Measurements from ENCODE around the gene RAB14. TPM values are rescaled to one million over a fixed set of nuclear protein-coding genes. Genes with fewer than 3 reads are reported as not detected.

The RAB14 gene
- total and polyA plus RNA-seq, 10 of the 15 experiments (the other 5 are each of a cell fraction or from before 2014, with no cell fraction given): 16.7 to 59.9 (median 25.4) TPM

DNA sequence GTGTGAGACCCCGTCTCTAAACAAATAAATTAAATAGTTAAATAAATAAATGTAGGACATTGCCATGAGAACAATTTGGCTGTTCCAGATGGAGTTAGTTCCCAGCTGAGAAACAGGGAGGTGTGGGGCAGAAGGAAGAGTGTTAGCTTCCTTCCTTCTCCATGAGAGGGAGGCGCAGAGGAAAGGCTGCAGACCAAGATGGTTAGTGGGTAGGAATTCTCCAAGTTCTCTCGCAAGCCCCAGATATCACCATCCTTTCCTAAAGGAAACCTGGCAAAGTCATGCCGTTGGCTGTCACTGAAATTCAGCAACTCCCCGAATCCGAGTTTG, 33.1 kb upstream of the RAB14 start:
- ChIA-PET CTCF (interaction anchor here (1.4 to 1.7 kb wide), 2 partner anchors 22 to 44 kb away, joined by 5 to 7 read pairs; no protein-coding TSS in a partner anchor), SMC1A (ENCODE audit: uncharacterized antibody, unreplicated experiment) (interaction anchor here (1.2 to 1.9 kb wide), 2 partner anchors 10 to 13 kb away, joined by 5 to 9 read pairs; no protein-coding TSS in a partner anchor), RAD21 (ENCODE audit: unreplicated experiment) (interaction anchor here (2.0 kb wide), 1 partner anchor 22 kb away, joined by 5 read pairs; no protein-coding TSS in a partner anchor), POLR2A (no interaction called here)
- BruUV-seq (replicated peaks): no TSS peak
- H3K4me3 ChIP-seq: no peak overlapping the region
- whole genome bisulfite sequencing (ENCODE audit: insufficient coverage, insufficient replicate concordance, low lambda C conversion rate, missing lambda C conversion rate): 95% methylated on average over 6 of the region's 6 CpGs
- no peak for DNase-seq (ENCODE audit: low read depth, low spot score)
- FAIRE-seq: no peak
- no peaks in the 10 kb centered on the region for H3K27me3 ChIP-seq (replicated peaks in 1 of 2; ENCODE audit: control insufficient read depth in 2 of 2, insufficient read depth in 2 of 2, low read length in 1 of 2)
- H3K4me2 ChIP-seq (ENCODE audit: control insufficient read depth, insufficient read depth): no peak overlapping the region
- H3K27ac ChIP-seq (ENCODE audit: control insufficient read depth, insufficient read depth): no peak overlapping the region
- intact Hi-C loops (cut with micrococcal nuclease; ENCODE audit: unreplicated experiment): no loop called here
- no peak overlapping the region for H2AFZ ChIP-seq (ENCODE audit: control insufficient read depth, low read depth, low read length)
- ATAC-seq: no peak
- in situ Hi-C loops (cut with MboI): no loop called here
- H3K4me1 ChIP-seq (ENCODE audit: control insufficient read depth, insufficient read depth, low read length): no peaks in the 10 kb centered on the region
- no peaks in the 10 kb centered on the region for H3K9me3 ChIP-seq (replicated peaks; ENCODE audit: control insufficient read depth, insufficient read depth, low read length)
- no peaks in the 10 kb centered on the region; a peak in 1 of 4 replicates for H3K36me3 ChIP-seq (ENCODE audit: control insufficient read depth in 2 of 2, insufficient read depth in 2 of 2, low read length in 1 of 2)
- no peaks in the 10 kb centered on the region for H4K20me1 ChIP-seq (ENCODE audit: control insufficient read depth, insufficient read depth)
- H3K79me2 ChIP-seq (ENCODE audit: control insufficient read depth, insufficient read depth, low read length): no peaks in the 10 kb centered on the region
- no peak overlapping the region for H3K9ac ChIP-seq (ENCODE audit: control insufficient read depth, insufficient read depth, low read length)
- TF ChIP-seq FOS (IDR thresholded peaks at IDR 0.05; ENCODE audit: borderline replicate concordance, extremely low read depth, insufficient read length) (no peak), SMC3 (IDR thresholded peaks at IDR 0.05; ENCODE audit: borderline replicate concordance, low read length) (no peak), RB1 (IDR thresholded peaks at IDR 0.05; ENCODE audit: borderline replicate concordance) (no peak), MTA3 (IDR thresholded peaks at IDR 0.05; ENCODE audit: borderline replicate concordance, low read length) (no peak), CHD4 (IDR thresholded peaks at IDR 0.05) (no peak), MTA2 (IDR thresholded peaks at IDR 0.05; ENCODE audit: low read depth) (no peak), RCOR1 (conservative IDR thresholded peaks at IDR 0.05; ENCODE audit: low read depth, low read length) (no peak), ZSCAN29 (IDR thresholded peaks at IDR 0.05) (no peak), STAT1 (conservative IDR thresholded peaks at IDR 0.05) (no peak), SREBF2 (IDR thresholded peaks at IDR 0.05; ENCODE audit: low read length) (no peak), ZNF217 (IDR thresholded peaks at IDR 0.05) (no peak), NR2C1 (IDR thresholded peaks at IDR 0.05) (no peak), STAT3 (IDR thresholded peaks at IDR 0.05; ENCODE audit: low read depth, low read length) (no peak), BACH1 (IDR thresholded peaks at IDR 0.05; ENCODE audit: borderline replicate concordance) (no peak)
- TF ChIP-seq, protein P1, sequence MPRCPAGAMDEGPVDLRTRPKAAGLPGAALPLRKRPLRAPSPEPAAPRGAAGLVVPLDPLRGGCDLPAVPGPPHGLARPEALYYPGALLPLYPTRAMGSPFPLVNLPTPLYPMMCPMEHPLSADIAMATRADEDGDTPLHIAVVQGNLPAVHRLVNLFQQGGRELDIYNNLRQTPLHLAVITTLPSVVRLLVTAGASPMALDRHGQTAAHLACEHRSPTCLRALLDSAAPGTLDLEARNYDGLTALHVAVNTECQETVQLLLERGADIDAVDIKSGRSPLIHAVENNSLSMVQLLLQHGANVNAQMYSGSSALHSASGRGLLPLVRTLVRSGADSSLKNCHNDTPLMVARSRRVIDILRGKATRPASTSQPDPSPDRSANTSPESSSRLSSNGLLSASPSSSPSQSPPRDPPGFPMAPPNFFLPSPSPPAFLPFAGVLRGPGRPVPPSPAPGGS (IDR thresholded peaks at IDR 0.05; ENCODE audit: borderline replicate concordance, insufficient read depth, low read depth, low read length, poor library complexity, severe bottlenecking): no peak
- TF ChIP-seq, protein P2, sequence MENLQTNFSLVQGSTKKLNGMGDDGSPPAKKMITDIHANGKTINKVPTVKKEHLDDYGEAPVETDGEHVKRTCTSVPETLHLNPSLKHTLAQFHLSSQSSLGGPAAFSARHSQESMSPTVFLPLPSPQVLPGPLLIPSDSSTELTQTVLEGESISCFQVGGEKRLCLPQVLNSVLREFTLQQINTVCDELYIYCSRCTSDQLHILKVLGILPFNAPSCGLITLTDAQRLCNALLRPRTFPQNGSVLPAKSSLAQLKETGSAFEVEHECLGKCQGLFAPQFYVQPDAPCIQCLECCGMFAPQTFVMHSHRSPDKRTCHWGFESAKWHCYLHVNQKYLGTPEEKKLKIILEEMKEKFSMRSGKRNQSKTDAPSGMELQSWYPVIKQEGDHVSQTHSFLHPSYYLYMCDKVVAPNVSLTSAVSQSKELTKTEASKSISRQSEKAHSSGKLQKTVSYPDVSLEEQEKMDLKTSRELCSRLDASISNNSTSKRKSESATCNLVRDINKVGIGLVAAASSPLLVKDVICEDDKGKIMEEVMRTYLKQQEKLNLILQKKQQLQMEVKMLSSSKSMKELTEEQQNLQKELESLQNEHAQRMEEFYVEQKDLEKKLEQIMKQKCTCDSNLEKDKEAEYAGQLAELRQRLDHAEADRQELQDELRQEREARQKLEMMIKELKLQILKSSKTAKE (IDR thresholded peaks at IDR 0.05; ENCODE audit: low read depth, poor library complexity, severe bottlenecking): no peak
- TF ChIP-seq, protein P3, sequence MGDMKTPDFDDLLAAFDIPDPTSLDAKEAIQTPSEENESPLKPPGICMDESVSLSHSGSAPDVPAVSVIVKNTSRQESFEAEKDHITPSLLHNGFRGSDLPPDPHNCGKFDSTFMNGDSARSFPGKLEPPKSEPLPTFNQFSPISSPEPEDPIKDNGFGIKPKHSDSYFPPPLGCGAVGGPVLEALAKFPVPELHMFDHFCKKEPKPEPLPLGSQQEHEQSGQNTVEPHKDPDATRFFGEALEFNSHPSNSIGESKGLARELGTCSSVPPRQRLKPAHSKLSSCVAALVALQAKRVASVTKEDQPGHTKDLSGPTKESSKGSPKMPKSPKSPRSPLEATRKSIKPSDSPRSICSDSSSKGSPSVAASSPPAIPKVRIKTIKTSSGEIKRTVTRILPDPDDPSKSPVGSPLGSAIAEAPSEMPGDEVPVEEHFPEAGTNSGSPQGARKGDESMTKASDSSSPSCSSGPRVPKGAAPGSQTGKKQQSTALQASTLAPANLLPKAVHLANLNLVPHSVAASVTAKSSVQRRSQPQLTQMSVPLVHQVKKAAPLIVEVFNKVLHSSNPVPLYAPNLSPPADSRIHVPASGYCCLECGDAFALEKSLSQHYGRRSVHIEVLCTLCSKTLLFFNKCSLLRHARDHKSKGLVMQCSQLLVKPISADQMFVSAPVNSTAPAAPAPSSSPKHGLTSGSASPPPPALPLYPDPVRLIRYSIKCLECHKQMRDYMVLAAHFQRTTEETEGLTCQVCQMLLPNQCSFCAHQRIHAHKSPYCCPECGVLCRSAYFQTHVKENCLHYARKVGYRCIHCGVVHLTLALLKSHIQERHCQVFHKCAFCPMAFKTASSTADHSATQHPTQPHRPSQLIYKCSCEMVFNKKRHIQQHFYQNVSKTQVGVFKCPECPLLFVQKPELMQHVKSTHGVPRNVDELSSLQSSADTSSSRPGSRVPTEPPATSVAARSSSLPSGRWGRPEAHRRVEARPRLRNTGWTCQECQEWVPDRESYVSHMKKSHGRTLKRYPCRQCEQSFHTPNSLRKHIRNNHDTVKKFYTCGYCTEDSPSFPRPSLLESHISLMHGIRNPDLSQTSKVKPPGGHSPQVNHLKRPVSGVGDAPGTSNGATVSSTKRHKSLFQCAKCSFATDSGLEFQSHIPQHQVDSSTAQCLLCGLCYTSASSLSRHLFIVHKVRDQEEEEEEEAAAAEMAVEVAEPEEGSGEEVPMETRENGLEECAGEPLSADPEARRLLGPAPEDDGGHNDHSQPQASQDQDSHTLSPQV (IDR thresholded peaks at IDR 0.05): no peak
- TF ChIP-seq, protein P4, sequence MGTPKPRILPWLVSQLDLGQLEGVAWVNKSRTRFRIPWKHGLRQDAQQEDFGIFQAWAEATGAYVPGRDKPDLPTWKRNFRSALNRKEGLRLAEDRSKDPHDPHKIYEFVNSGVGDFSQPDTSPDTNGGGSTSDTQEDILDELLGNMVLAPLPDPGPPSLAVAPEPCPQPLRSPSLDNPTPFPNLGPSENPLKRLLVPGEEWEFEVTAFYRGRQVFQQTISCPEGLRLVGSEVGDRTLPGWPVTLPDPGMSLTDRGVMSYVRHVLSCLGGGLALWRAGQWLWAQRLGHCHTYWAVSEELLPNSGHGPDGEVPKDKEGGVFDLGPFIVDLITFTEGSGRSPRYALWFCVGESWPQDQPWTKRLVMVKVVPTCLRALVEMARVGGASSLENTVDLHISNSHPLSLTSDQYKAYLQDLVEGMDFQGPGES (IDR thresholded peaks at IDR 0.05): no peak
